Posterior cingulate gyrus (tissue), 11 donors: ENCODE measurements around the gene TAS2R40.
A peak's percentile ranks its signal among the peaks of the same experiment; 100 is the strongest.

ENCODE experiments used
- DNase-seq, 10 donors: peaks; one replicate each; pipeline versions ENCODE4 v3.0.0 to v3.0.0-alpha.2; 2020 to 2021; ENCODE audit warnings: mixed read lengths in 3 of 10
- intact Hi-C: fragments of 100-400 bp; cut with DNase I; formaldehyde crosslinking; loops from one replicate; pipeline ENCODE4 v1.15.1; 2023

Gene TAS2R40

GRCh38 chr7:143222782-143223181 is 945 bp downstream of the TAS2R40 start:
- no peak for DNase-seq
- intact Hi-C loops, result no loop called here

GRCh38 chr7:143223784-143224183 is 1.9 kb downstream of the TAS2R40 start:
- no peak for DNase-seq
- intact Hi-C loops, result no loop called here

- peak in 1 of 10 donors; percentile 52 for DNase-seq
- intact Hi-C loops, result no loop called here
Measured at GRCh38 chr7:143225047-143225446, 3.2 kb downstream of the TAS2R40 start.

GRCh38 chr7:143227806-143228205 is 6.0 kb downstream of the TAS2R40 start:
- intact Hi-C loops, result no loop called here
- no peak for DNase-seq

GRCh38 chr7:143229054-143229790 is 7.4 kb downstream of the TAS2R40 start:
- intact Hi-C loops, result no loop called here

GRCh38 chr7:143230602-143231457 is 9.0 kb downstream of the TAS2R40 start:
- intact Hi-C loops, result no loop called here
- DNase-seq, result no peak

More at GRCh38 chr7:143229054-143229790, 7.4 kb downstream of the TAS2R40 start:
- peak in 3 of 10 donors; percentile 20 to 68 (median 29) for DNase-seq

- DNase-seq, result no peak
- intact Hi-C loops, result no loop called here
Measured at GRCh38 chr7:143233816-143234532, 12.1 kb downstream of the TAS2R40 start.

- no peak for DNase-seq
- intact Hi-C loops, result no loop called here
Measured at GRCh38 chr7:143234533-143234875, 12.7 kb downstream of the TAS2R40 start.

GRCh38 chr7:143235561-143235960 is 13.7 kb downstream of the TAS2R40 start:
- DNase-seq, result no peak
- intact Hi-C loops, result no loop called here

GRCh38 chr7:143236408-143236990 is 14.7 kb downstream of the TAS2R40 start:
- DNase-seq, result no peak
- intact Hi-C loops, result no loop called here

- no peak for DNase-seq
- intact Hi-C loops, result no loop called here
Measured at GRCh38 chr7:143237366-143237765, 15.5 kb downstream of the TAS2R40 start.

GRCh38 chr7:143238289-143238980 is 16.6 kb downstream of the TAS2R40 start:
- DNase-seq, result peak in 1 of 10 donors; percentile 79
- intact Hi-C loops, result no loop called here

GRCh38 chr7:143239813-143240212 is 18.0 kb downstream of the TAS2R40 start:
- no peak for DNase-seq
- intact Hi-C loops, result loop anchor here (1.0 to 2.0 kb wide), 2 partner anchors 65 to 177 kb away; no protein-coding TSS in a partner anchor

- intact Hi-C loops, result loop anchor here (1.0 to 2.0 kb wide), 2 partner anchors 65 to 176 kb away; no protein-coding TSS in a partner anchor
- peak in 8 of 10 donors; percentile 41 to 94 (median 72) for DNase-seq
Measured at GRCh38 chr7:143240291-143241168, 18.7 kb downstream of the TAS2R40 start.

GRCh38 chr7:143242306-143242705 is 20.5 kb downstream of the TAS2R40 start:
- no peak for DNase-seq
- intact Hi-C loops, result no loop called here

GRCh38 chr7:143243111-143243510 is 21.3 kb downstream of the TAS2R40 start:
- intact Hi-C loops, result no loop called here
- DNase-seq, result no peak

- intact Hi-C loops, result no loop called here
- DNase-seq, result no peak
Measured at GRCh38 chr7:143243614-143244013, 21.8 kb downstream of the TAS2R40 start.

GRCh38 chr7:143244321-143244720 is 22.5 kb downstream of the TAS2R40 start:
- intact Hi-C loops, result no loop called here
- no peak for DNase-seq

- intact Hi-C loops, result no loop called here
- no peak for DNase-seq
Measured at GRCh38 chr7:143245123-143245522, 23.3 kb downstream of the TAS2R40 start.
